ENCODE data around the gene PARN. TPM values are rescaled to one million over a fixed set of nuclear protein-coding genes. Genes with fewer than 3 reads are reported as not detected.

PARN gene
- total and polyA plus RNA-seq, 9 of the 15 experiments (the other 6 are each of a cell fraction or from before 2014, with no cell fraction given), result 9.6 to 51.3 (median 40.4) TPM

DNA sequence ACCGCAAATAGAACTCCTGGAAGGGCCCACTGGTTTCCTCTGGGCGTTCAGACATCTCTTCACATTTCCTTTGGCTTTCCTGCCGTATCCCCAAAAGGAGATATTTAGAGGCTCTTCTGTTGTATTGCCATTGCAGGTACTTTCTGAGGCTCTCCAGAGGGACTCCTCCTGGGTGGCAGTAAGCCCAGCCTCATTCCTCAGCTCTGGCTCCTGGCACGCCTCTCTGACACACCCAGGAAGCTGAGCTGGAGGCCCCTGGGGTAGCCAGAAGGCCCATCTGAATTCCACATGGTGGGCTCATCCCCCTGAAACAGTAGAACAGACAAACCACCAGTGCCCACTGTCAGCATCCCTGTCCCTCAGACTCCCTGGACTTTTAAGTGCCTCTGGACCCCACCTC, 206.7 kb downstream of the PARN start:
- Histone ChIP-seq H3K79me2 (ENCODE audit: control insufficient read depth, insufficient read depth, low read length) (no peaks in the 10 kb centered on the region), H3K27me3 (ENCODE audit: control insufficient read depth in 2 of 2, insufficient read depth in 2 of 2, low read length in 2 of 2) (peaks cover 0 to 5% of the 10 kb centered on the region in 2 experiments; a peak in 1 of 5 replicates), H3K4me2 (ENCODE audit: insufficient read depth, low read length) (no peak overlapping the region), H3K4me1 (replicated peaks in 1 of 2; ENCODE audit: control insufficient read depth in 2 of 2, insufficient read depth in 2 of 2, low read length in 2 of 2) (no peaks in the 10 kb centered on the region; a peak in 3 of 5 replicates), H3K9ac (ENCODE audit: insufficient read depth in 1 of 2, low read depth in 2 of 2, low read length in 2 of 2) (no peak overlapping the region), H3K36me3 (ENCODE audit: control insufficient read depth, insufficient read depth, low read length) (no peaks in the 10 kb centered on the region), H2AFZ (ENCODE audit: low read depth, low read length) (no peak overlapping the region), H3K9me3 (replicated peaks; ENCODE audit: control insufficient read depth, insufficient read depth, low read depth, low read length) (no peaks in the 10 kb centered on the region), H3K9me1 (ENCODE audit: control insufficient read depth, insufficient read depth, low read length) (no peaks in the 10 kb centered on the region), H4K20me1 (replicated peaks; ENCODE audit: control insufficient read depth, insufficient read depth, low read length) (no peaks in the 10 kb centered on the region), H3K4me3 (no peak overlapping the region), H3K27ac (ENCODE audit: extremely low read depth, low read depth, low read length) (no peak overlapping the region)
- intact Hi-C loops (cut with micrococcal nuclease) (no loop called here), in situ Hi-C loops (cut with MboI) (no loop called here)
- FAIRE-seq (no peak), DNase-seq (ENCODE audit: extremely low read depth in 1 of 4, low spot score in 3 of 4) (no peak), ATAC-seq (no peak)
- CTCF ChIA-PET (ENCODE audit: low intra/inter-chr PET ratio), result no interaction called here
- POLR2A ChIA-PET, result interaction anchor here (1.0 kb wide), 1 partner anchor 8 kb away, joined by 3 read pairs; no protein-coding TSS in a partner anchor
- 33% methylated on average over 3 of the region's 4 CpGs for whole genome bisulfite sequencing (ENCODE audit: insufficient coverage, low coverage, missing lambda C conversion rate)
- no TSS peak for BruUV-seq (replicated peaks)
- TF ChIP-seq TAF15 (IDR thresholded peaks at IDR 0.05; ENCODE audit: low read depth, low read length), result no peak
- TF ChIP-seq, protein P1, sequence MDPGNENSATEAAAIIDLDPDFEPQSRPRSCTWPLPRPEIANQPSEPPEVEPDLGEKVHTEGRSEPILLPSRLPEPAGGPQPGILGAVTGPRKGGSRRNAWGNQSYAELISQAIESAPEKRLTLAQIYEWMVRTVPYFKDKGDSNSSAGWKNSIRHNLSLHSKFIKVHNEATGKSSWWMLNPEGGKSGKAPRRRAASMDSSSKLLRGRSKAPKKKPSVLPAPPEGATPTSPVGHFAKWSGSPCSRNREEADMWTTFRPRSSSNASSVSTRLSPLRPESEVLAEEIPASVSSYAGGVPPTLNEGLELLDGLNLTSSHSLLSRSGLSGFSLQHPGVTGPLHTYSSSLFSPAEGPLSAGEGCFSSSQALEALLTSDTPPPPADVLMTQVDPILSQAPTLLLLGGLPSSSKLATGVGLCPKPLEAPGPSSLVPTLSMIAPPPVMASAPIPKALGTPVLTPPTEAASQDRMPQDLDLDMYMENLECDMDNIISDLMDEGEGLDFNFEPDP (CRISPR knock-in tag; IDR thresholded peaks at IDR 0.05), result no peak
- no peak for TF ChIP-seq CSDE1 (IDR thresholded peaks at IDR 0.05)
- TF ChIP-seq ESRRA (IDR thresholded peaks at IDR 0.05; ENCODE audit: borderline replicate concordance, low read depth), result no peak
- TF ChIP-seq, protein P2, sequence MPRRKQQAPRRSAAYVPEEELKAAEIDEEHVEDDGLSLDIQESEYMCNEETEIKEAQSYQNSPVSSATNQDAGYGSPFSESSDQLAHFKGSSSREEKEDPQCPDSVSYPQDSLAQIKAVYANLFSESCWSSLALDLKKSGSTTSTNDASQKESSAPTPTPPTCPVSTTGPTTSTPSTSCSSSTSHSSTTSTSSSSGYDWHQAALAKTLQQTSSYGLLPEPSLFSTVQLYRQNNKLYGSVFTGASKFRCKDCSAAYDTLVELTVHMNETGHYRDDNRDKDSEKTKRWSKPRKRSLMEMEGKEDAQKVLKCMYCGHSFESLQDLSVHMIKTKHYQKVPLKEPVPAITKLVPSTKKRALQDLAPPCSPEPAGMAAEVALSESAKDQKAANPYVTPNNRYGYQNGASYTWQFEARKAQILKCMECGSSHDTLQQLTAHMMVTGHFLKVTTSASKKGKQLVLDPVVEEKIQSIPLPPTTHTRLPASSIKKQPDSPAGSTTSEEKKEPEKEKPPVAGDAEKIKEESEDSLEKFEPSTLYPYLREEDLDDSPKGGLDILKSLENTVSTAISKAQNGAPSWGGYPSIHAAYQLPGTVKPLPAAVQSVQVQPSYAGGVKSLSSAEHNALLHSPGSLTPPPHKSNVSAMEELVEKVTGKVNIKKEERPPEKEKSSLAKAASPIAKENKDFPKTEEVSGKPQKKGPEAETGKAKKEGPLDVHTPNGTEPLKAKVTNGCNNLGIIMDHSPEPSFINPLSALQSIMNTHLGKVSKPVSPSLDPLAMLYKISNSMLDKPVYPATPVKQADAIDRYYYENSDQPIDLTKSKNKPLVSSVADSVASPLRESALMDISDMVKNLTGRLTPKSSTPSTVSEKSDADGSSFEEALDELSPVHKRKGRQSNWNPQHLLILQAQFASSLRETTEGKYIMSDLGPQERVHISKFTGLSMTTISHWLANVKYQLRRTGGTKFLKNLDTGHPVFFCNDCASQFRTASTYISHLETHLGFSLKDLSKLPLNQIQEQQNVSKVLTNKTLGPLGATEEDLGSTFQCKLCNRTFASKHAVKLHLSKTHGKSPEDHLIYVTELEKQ (CRISPR knock-in tag; IDR thresholded peaks at IDR 0.05), result no peak
- TF ChIP-seq MYC (IDR thresholded peaks at IDR 0.05; ENCODE audit: low read depth, low read length), result no peak
- no peak for TF ChIP-seq MYC (CRISPR knock-in tag; IDR thresholded peaks at IDR 0.05; ENCODE audit: borderline replicate concordance, low read depth)

Data from K562 (cell line).